GM23338 (cell line): ENCODE results near the gene VOPP1. TPM values are rescaled to one million over a fixed set of nuclear protein-coding genes. Genes with fewer than 3 reads are reported as not detected.

Experiments
- ATAC-seq: fragments of 200-7000 bp; cut with Tn5 transposase; 3 replicates; pipeline ENCODE4 v1.9.1; 2020
- DNase-seq: peaks from one replicate; pipeline ENCODE4 v3.0.0-alpha.2; 2015; ENCODE audit warnings: low spot score
- H2AFZ ChIP-seq: fragments of 200-600 bp; sonication (generic); 2 replicates; pipeline ENCODE4 v1.8.0; 2016; ENCODE audit warnings: antibody characterized with exemption, mild to moderate bottlenecking, moderate library complexity
- H3F3A ChIP-seq: fragments of 200-600 bp; sonication (generic); replicated peaks from 2 replicates; pipeline ENCODE4 v1.8.0; 2017; ENCODE audit warnings: antibody characterized with exemption, mixed run types, low read depth
- H3K27ac ChIP-seq: fragments of 200-600 bp; sonication (generic); 2 replicates; pipeline ENCODE4 v1.6.1; 2016; ENCODE audit warnings: low read depth
- H3K27me3 ChIP-seq: fragments of 200-600 bp; sonication (generic); 2 replicates; pipeline ENCODE4 v1.8.0; 2016; ENCODE audit warnings: mild to moderate bottlenecking, mixed run types, moderate library complexity; ENCODE audit not compliant: insufficient read depth
- H3K36me3 ChIP-seq: fragments of 200-600 bp; sonication (generic); 2 replicates; pipeline ENCODE4 v1.8.0; 2016; ENCODE audit warnings: mild to moderate bottlenecking; ENCODE audit not compliant: insufficient read depth
- H3K4me1 ChIP-seq: fragments of 200-600 bp; sonication (generic); 2 replicates; pipeline ENCODE4 v1.8.0; 2016; ENCODE audit warnings: mild to moderate bottlenecking, moderate library complexity; ENCODE audit not compliant: insufficient read depth
- H3K4me2 ChIP-seq: fragments of 200-600 bp; sonication (generic); 2 replicates; pipeline ENCODE4 v1.7.1; 2017; ENCODE audit warnings: mixed run types
- H3K4me3 ChIP-seq: fragments of 200-600 bp; sonication (generic); 2 replicates; pipeline ENCODE4 v1.6.1; 2016; ENCODE audit warnings: mixed run types
- H3K79me2 ChIP-seq: fragments of 200-600 bp; sonication (generic); replicated peaks from 2 replicates; pipeline ENCODE4 v1.8.0; 2017; ENCODE audit warnings: mild to moderate bottlenecking; ENCODE audit not compliant: insufficient read depth
- H3K9me2 ChIP-seq: fragments of 200-600 bp; sonication (generic); 2 replicates; pipeline ENCODE4 v1.8.0; 2017; ENCODE audit not compliant: insufficient read depth
- H4K20me1 ChIP-seq: fragments of 200-600 bp; sonication (generic); replicated peaks from 2 replicates; pipeline ENCODE4 v1.8.0; 2017; ENCODE audit warnings: mild to moderate bottlenecking; ENCODE audit not compliant: insufficient read depth
- H3K27ac Mint-ChIP-seq: 2 replicates; pipeline ENCODE4 v1.8.0; 2020; ENCODE audit warnings: inconsistent platforms, mild to moderate bottlenecking, moderate library complexity, mixed read lengths
- H3K27me3 Mint-ChIP-seq: 3 replicates; pipeline ENCODE4 v1.8.0; 2022; ENCODE audit warnings: low read depth, mild to moderate bottlenecking, moderate library complexity, mixed read lengths, inconsistent platforms; ENCODE audit not compliant: insufficient read depth, poor library complexity
- H3K36me3 Mint-ChIP-seq: 3 replicates; pipeline ENCODE4 v1.8.0; 2021; ENCODE audit warnings: low read depth, mild to moderate bottlenecking, inconsistent platforms, moderate library complexity, mixed read lengths
- H3K4me1 Mint-ChIP-seq: 3 replicates; pipeline ENCODE4 v1.8.0; 2020; ENCODE audit warnings: mild to moderate bottlenecking, inconsistent platforms, mixed read lengths
- H3K4me3 Mint-ChIP-seq: 3 replicates; pipeline ENCODE4 v1.8.0; 2021; ENCODE audit warnings: moderate library complexity, mild to moderate bottlenecking, inconsistent platforms, mixed read lengths
- H3K9me3 Mint-ChIP-seq: 3 replicates; pipeline ENCODE4 v1.8.0; 2020; ENCODE audit warnings: moderate library complexity, mild to moderate bottlenecking, inconsistent platforms, mixed read lengths
- CREB1 ChIP-seq: fragments of 250-450 bp; sonication (Bioruptor Pico); IDR thresholded peaks from 2 replicates; pipeline ENCODE4 v1.5.0; 2020; ENCODE audit warnings: low read depth, mild to moderate bottlenecking, moderate library complexity
- CTCF ChIP-seq, 2 experiments: fragments of 200-600 bp in 1 of 2; sonication (generic) in 1 of 2; conservative IDR thresholded peaks; 2 replicates each; pipeline versions ENCODE4 v1.5.1 to v1.6.1; 2016 to 2017; ENCODE audit warnings: antibody characterized with exemption in 2 of 2, low read depth in 2 of 2, mild to moderate bottlenecking in 2 of 2, moderate library complexity in 1 of 2
- ETS1 ChIP-seq: IDR thresholded peaks from 2 replicates; pipeline ENCODE4 v1.6.1; 2016; ENCODE audit warnings: antibody characterized with exemption
- EZH2 ChIP-seq: fragments of 200-600 bp; sonication (generic); IDR thresholded peaks from one replicate; pipeline ENCODE4 v1.8.0; 2017; ENCODE audit warnings: antibody characterized with exemption, mild to moderate bottlenecking, low read depth; ENCODE audit not compliant: unreplicated experiment
- EZH2phosphoT487 ChIP-seq: fragments of 200-600 bp; sonication (generic); IDR thresholded peaks from one replicate; pipeline ENCODE4 v1.8.1; 2018; ENCODE audit warnings: antibody characterized with exemption; ENCODE audit not compliant: unreplicated experiment
- JUNB ChIP-seq: IDR thresholded peaks from one replicate; pipeline ENCODE4 v1.6.1; 2016; ENCODE audit warnings: antibody characterized with exemption; ENCODE audit not compliant: unreplicated experiment
- NANOG ChIP-seq: IDR thresholded peaks from 2 replicates; pipeline ENCODE4 v1.6.1; 2016; ENCODE audit warnings: antibody characterized with exemption, borderline replicate concordance
- POLR2AphosphoS5 ChIP-seq: IDR thresholded peaks from 2 replicates; pipeline ENCODE4 v1.6.1; 2016; ENCODE audit warnings: antibody characterized with exemption, low read depth
- STAT1 ChIP-seq: IDR thresholded peaks from one replicate; pipeline ENCODE4 v1.6.1; 2016; ENCODE audit warnings: antibody characterized with exemption; ENCODE audit not compliant: unreplicated experiment
- ZNF114 ChIP-seq: fragments of 250-450 bp; sonication (Bioruptor Pico); IDR thresholded peaks from 2 replicates; pipeline ENCODE4 v1.5.0; 2020; ENCODE audit warnings: mild to moderate bottlenecking, moderate library complexity
- ZNF331 ChIP-seq: fragments of 250-450 bp; sonication (Bioruptor Pico); IDR thresholded peaks from 2 replicates; pipeline ENCODE4 v1.5.0; 2020; ENCODE audit warnings: low read depth, mild to moderate bottlenecking, moderate library complexity
- ZNF462 ChIP-seq: fragments of 250-450 bp; sonication (Bioruptor Pico); IDR thresholded peaks from 2 replicates; pipeline ENCODE4 v1.5.0; 2020; ENCODE audit warnings: mild to moderate bottlenecking, moderate library complexity
- polyA plus RNA-seq: library from polyadenylated mRNA; unstranded; fragments of >200 nt; fragmentation: Nextera tagmentation; extraction: Ambion mirVana; gene quantifications from 2 replicates; pipeline ENCODE4 v1.2.1, GENCODE V29; 2016
- total RNA-seq: library from RNA; depleted of rRNA; stranded (reverse); fragments of >200 nt; shearing (Covaris generic); gene quantifications from 2 replicates; pipeline ENCODE4 v1.2.3, GENCODE V29; 2014
- TF ChIP-seq, protein P1 (sequence below): IDR thresholded peaks from one replicate; pipeline ENCODE4 v1.6.1; 2018; ENCODE audit warnings: antibody characterized with exemption; ENCODE audit not compliant: unreplicated experiment

The VOPP1 gene
- total and polyA plus RNA-seq, 2 experiments from 2014 or later, result 28.2 to 73.7 TPM

- Histone ChIP-seq H3F3A (no peaks in the 10 kb centered on the region), H3K27me3 (no peaks in the 10 kb centered on the region), H3K4me2 (no peak overlapping the region), H3K79me2 (peaks cover 35% of the 10 kb centered on the region), H4K20me1 (peaks cover 40% of the 10 kb centered on the region), H3K4me3 (no peak overlapping the region), H3K4me1 (peaks cover 19% of the 10 kb centered on the region), H2AFZ (no peak overlapping the region), H3K9me2 (no peaks in the 10 kb centered on the region), H3K36me3 (no peaks in the 10 kb centered on the region), H3K27ac (no peak overlapping the region)
- no peak for DNase-seq
- TF ChIP-seq CREB1 (CRISPR knock-in tag), result no peak
- no peak for TF ChIP-seq ETS1
- TF ChIP-seq ZNF114 (CRISPR knock-in tag), result no peak
- TF ChIP-seq JUNB, result no peak
- no peak for TF ChIP-seq NANOG
- no peak for TF ChIP-seq EZH2
- TF ChIP-seq EZH2phosphoT487, result no peak
- no peak for TF ChIP-seq CTCF (conservative IDR thresholded peaks at IDR 0.05; ENCODE audit: low read depth in 2 of 2)
- TF ChIP-seq ZNF331, result no peak
- TF ChIP-seq, protein P1, sequence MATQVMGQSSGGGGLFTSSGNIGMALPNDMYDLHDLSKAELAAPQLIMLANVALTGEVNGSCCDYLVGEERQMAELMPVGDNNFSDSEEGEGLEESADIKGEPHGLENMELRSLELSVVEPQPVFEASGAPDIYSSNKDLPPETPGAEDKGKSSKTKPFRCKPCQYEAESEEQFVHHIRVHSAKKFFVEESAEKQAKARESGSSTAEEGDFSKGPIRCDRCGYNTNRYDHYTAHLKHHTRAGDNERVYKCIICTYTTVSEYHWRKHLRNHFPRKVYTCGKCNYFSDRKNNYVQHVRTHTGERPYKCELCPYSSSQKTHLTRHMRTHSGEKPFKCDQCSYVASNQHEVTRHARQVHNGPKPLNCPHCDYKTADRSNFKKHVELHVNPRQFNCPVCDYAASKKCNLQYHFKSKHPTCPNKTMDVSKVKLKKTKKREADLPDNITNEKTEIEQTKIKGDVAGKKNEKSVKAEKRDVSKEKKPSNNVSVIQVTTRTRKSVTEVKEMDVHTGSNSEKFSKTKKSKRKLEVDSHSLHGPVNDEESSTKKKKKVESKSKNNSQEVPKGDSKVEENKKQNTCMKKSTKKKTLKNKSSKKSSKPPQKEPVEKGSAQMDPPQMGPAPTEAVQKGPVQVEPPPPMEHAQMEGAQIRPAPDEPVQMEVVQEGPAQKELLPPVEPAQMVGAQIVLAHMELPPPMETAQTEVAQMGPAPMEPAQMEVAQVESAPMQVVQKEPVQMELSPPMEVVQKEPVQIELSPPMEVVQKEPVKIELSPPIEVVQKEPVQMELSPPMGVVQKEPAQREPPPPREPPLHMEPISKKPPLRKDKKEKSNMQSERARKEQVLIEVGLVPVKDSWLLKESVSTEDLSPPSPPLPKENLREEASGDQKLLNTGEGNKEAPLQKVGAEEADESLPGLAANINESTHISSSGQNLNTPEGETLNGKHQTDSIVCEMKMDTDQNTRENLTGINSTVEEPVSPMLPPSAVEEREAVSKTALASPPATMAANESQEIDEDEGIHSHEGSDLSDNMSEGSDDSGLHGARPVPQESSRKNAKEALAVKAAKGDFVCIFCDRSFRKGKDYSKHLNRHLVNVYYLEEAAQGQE, result no peak
- no peak for TF ChIP-seq ZNF462 (CRISPR knock-in tag)
- no peak for TF ChIP-seq POLR2AphosphoS5
- no peak for TF ChIP-seq STAT1
- H3K27ac Mint-ChIP-seq, result no peak overlapping the region
- H3K4me1 Mint-ChIP-seq, result peaks cover 53% of the 10 kb centered on the region
- peaks cover 4% of the 10 kb centered on the region; the same call in 1 of the 3 replicates for H3K36me3 Mint-ChIP-seq
- H3K27me3 Mint-ChIP-seq, result peaks cover 8% of the 10 kb centered on the region
- H3K9me3 Mint-ChIP-seq, result no peaks in the 10 kb centered on the region
- H3K4me3 Mint-ChIP-seq, result no peak overlapping the region
- ATAC-seq, result no peak
These were observed 64.6 kb downstream of the VOPP1 start for GRCh38 chr7:55507743-55508142.
